Activated T-cell treated with anti-CD3 and anti-CD28 coated beads, Interleukin-2, amount 50 U/mL, for 24 hours (primary cell): Measurements from ENCODE around the gene MED15.
"Not testable (repeated sequence)": the region's sequence is repeated elsewhere in the genome, so short reads cannot be mapped to it uniquely, and the experiment has no call there.

Experiments used
- DNase-seq: peaks from one replicate; pipeline ENCODE4 v3.0.0-alpha.2; 2020
- H3K27ac Mint-ChIP-seq: 2 replicates; pipeline ENCODE4 v1.8.0; 2020; ENCODE audit warnings: mild to moderate bottlenecking, mixed read lengths
- H3K27me3 Mint-ChIP-seq: 2 replicates; pipeline ENCODE4 v1.8.0; 2020; ENCODE audit warnings: mixed read lengths
- H3K36me3 Mint-ChIP-seq: 2 replicates; pipeline ENCODE4 v1.8.0; 2020; ENCODE audit warnings: low read depth, mixed read lengths
- H3K4me1 Mint-ChIP-seq: 2 replicates; pipeline ENCODE4 v1.8.0; 2020; ENCODE audit warnings: low read depth, mixed read lengths
- H3K4me3 Mint-ChIP-seq: 2 replicates; pipeline ENCODE4 v1.8.0; 2020; ENCODE audit warnings: mild to moderate bottlenecking, moderate library complexity, mixed read lengths
- H3K9me3 Mint-ChIP-seq: 2 replicates; pipeline ENCODE4 v1.8.0; 2020; ENCODE audit warnings: mixed read lengths

MED15 gene

GRCh38 chr22:20587206-20587958, 80.0 kb downstream of the MED15 start:
- DNase-seq: no peak
- no peaks in the 10 kb centered on the region for H3K9me3 Mint-ChIP-seq
- H3K27me3 Mint-ChIP-seq: no peaks in the 10 kb centered on the region
- H3K27ac Mint-ChIP-seq: no peak overlapping the region
- peaks cover 49% of the 10 kb centered on the region for H3K36me3 Mint-ChIP-seq
- no peaks in the 10 kb centered on the region for H3K4me1 Mint-ChIP-seq
- H3K4me3 Mint-ChIP-seq: no peak overlapping the region

- Mint-ChIP-seq H3K27ac (no peak overlapping the region), H3K4me1 (no peaks in the 10 kb centered on the region), H3K36me3 (peaks cover 42% of the 10 kb centered on the region), H3K4me3 (no peak overlapping the region), H3K27me3 (no peaks in the 10 kb centered on the region), H3K9me3 (no peaks in the 10 kb centered on the region)
- DNase-seq: no peak
Observed at GRCh38 chr22:20588092-20588842, 80.9 kb downstream of the MED15 start.

- peaks cover 35% of the 10 kb centered on the region for H3K36me3 Mint-ChIP-seq
- H3K4me3 Mint-ChIP-seq: no peak overlapping the region
- no peak for DNase-seq
- peaks cover 4% of the 10 kb centered on the region for H3K4me1 Mint-ChIP-seq
- no peaks in the 10 kb centered on the region for H3K9me3 Mint-ChIP-seq
- H3K27ac Mint-ChIP-seq: no peak overlapping the region
- H3K27me3 Mint-ChIP-seq: no peaks in the 10 kb centered on the region
Observed at GRCh38 chr22:20588843-20589581, 81.6 kb downstream of the MED15 start.

GRCh38 chr22:20589614-20590476, 82.4 kb downstream of the MED15 start:
- no peak for DNase-seq
- peaks cover 27% of the 10 kb centered on the region for H3K36me3 Mint-ChIP-seq
- H3K4me3 Mint-ChIP-seq: no peak overlapping the region
- H3K4me1 Mint-ChIP-seq: peaks cover 4% of the 10 kb centered on the region
- H3K9me3 Mint-ChIP-seq: no peaks in the 10 kb centered on the region
- H3K27me3 Mint-ChIP-seq: no peaks in the 10 kb centered on the region
- no peak overlapping the region for H3K27ac Mint-ChIP-seq

GRCh38 chr22:20590477-20591294, 83.3 kb downstream of the MED15 start:
- peak overlapping the region; percentile 34 for H3K27ac Mint-ChIP-seq
- peaks cover 19% of the 10 kb centered on the region for H3K36me3 Mint-ChIP-seq
- no peak for DNase-seq
- H3K9me3 Mint-ChIP-seq: no peaks in the 10 kb centered on the region
- H3K27me3 Mint-ChIP-seq: no peaks in the 10 kb centered on the region
- peaks cover 4% of the 10 kb centered on the region for H3K4me1 Mint-ChIP-seq
- H3K4me3 Mint-ChIP-seq: no peak overlapping the region

GRCh38 chr22:20591295-20591645, 83.9 kb downstream of the MED15 start:
- Mint-ChIP-seq H3K27me3 (no peaks in the 10 kb centered on the region), H3K9me3 (no peaks in the 10 kb centered on the region), H3K27ac (peak overlapping the region; percentile 34), H3K36me3 (peaks cover 13% of the 10 kb centered on the region), H3K4me3 (no peak overlapping the region), H3K4me1 (peaks cover 4% of the 10 kb centered on the region)
- DNase-seq: no peak

- Mint-ChIP-seq H3K4me3 (no peak overlapping the region), H3K27ac (no peak overlapping the region), H3K4me1 (peaks cover 4% of the 10 kb centered on the region), H3K27me3 (no peaks in the 10 kb centered on the region), H3K36me3 (peaks cover 8% of the 10 kb centered on the region), H3K9me3 (no peaks in the 10 kb centered on the region)
- no peak for DNase-seq
Observed at GRCh38 chr22:20591660-20592310, 84.4 kb downstream of the MED15 start.

- not testable (repeated sequence) for H3K27ac Mint-ChIP-seq, H3K4me3 Mint-ChIP-seq, H3K36me3 Mint-ChIP-seq, H3K27me3 Mint-ChIP-seq, H3K4me1 Mint-ChIP-seq, H3K9me3 Mint-ChIP-seq, DNase-seq
Observed at GRCh38 chr22:20594038-20594437, 86.6 kb downstream of the MED15 start.

- H3K9me3 Mint-ChIP-seq, H3K27me3 Mint-ChIP-seq, H3K36me3 Mint-ChIP-seq, H3K27ac Mint-ChIP-seq, DNase-seq, H3K4me1 Mint-ChIP-seq, H3K4me3 Mint-ChIP-seq: not testable (repeated sequence)
Observed at GRCh38 chr22:20594486-20594885, 87.1 kb downstream of the MED15 start.

- peaks cover 4% of the 10 kb centered on the region for H3K4me1 Mint-ChIP-seq
- no peaks in the 10 kb centered on the region for H3K36me3 Mint-ChIP-seq
- no peak overlapping the region for H3K4me3 Mint-ChIP-seq
- no peaks in the 10 kb centered on the region for H3K9me3 Mint-ChIP-seq
- no peaks in the 10 kb centered on the region for H3K27me3 Mint-ChIP-seq
- no peak overlapping the region for H3K27ac Mint-ChIP-seq
- DNase-seq: no peak
Observed at GRCh38 chr22:20595461-20595860, 88.1 kb downstream of the MED15 start.

- no peak overlapping the region for H3K27ac Mint-ChIP-seq
- no peaks in the 10 kb centered on the region for H3K27me3 Mint-ChIP-seq
- H3K9me3 Mint-ChIP-seq: no peaks in the 10 kb centered on the region
- no peak overlapping the region for H3K4me3 Mint-ChIP-seq
- DNase-seq: no peak
- H3K4me1 Mint-ChIP-seq: no peaks in the 10 kb centered on the region
- no peaks in the 10 kb centered on the region for H3K36me3 Mint-ChIP-seq
Observed at GRCh38 chr22:20599117-20599516, 91.7 kb downstream of the MED15 start.

- H3K27ac Mint-ChIP-seq: no peak overlapping the region
- DNase-seq: no peak
- no peaks in the 10 kb centered on the region for H3K36me3 Mint-ChIP-seq
Observed at GRCh38 chr22:20600137-20600673, 92.8 kb downstream of the MED15 start.

GRCh38 chr22:20601308-20601707, 93.9 kb downstream of the MED15 start:
- Mint-ChIP-seq H3K4me1 (peaks cover 7% of the 10 kb centered on the region), H3K36me3 (no peaks in the 10 kb centered on the region), H3K4me3 (no peak overlapping the region), H3K9me3 (no peaks in the 10 kb centered on the region), H3K27me3 (no peaks in the 10 kb centered on the region), H3K27ac (no peak overlapping the region)
- DNase-seq: no peak

More at GRCh38 chr22:20600137-20600673, 92.8 kb downstream of the MED15 start:
- Mint-ChIP-seq H3K4me1 (no peaks in the 10 kb centered on the region), H3K4me3 (no peak overlapping the region), H3K9me3 (no peaks in the 10 kb centered on the region), H3K27me3 (no peaks in the 10 kb centered on the region)
